Gastroesophageal sphincter (tissue), 3 donors: ENCODE data around the gene MLLT10.

Experiments used
- CTCF ChIP-seq, 4 experiments: fragments of 200-600 bp in 2 of 4; fragments of 450-650 bp in 2 of 4; sonication (generic) in 1 of 4; IDR thresholded peaks; one replicate each; pipeline ENCODE4 v1.5.1; 2017 to 2019; ENCODE audit warnings: antibody characterized with exemption in 4 of 4, mild to moderate bottlenecking in 2 of 4, moderate library complexity in 2 of 4
- EP300 ChIP-seq: sonication (generic); formaldehyde crosslinking; IDR thresholded peaks from one replicate; pipeline ENCODE4 v1.6.1; 2017; ENCODE audit warnings: antibody characterized with exemption, mild to moderate bottlenecking
- POLR2A ChIP-seq, 2 donors: fragments of 450-650 bp; IDR thresholded peaks; one replicate each; pipeline ENCODE4 v1.6.1; 2017; ENCODE audit warnings: antibody characterized with exemption in 2 of 2, mild to moderate bottlenecking in 2 of 2, moderate library complexity in 1 of 2
- POLR2AphosphoS5 ChIP-seq: sonication (generic); formaldehyde crosslinking; IDR thresholded peaks from one replicate; pipeline ENCODE4 v1.6.1; 2017; ENCODE audit warnings: antibody characterized with exemption

GRCh38 chr10:21488957-21489446 is 45.0 kb upstream of the MLLT10 start:
- TF ChIP-seq POLR2A (IDR thresholded peaks at IDR 0.05) (no peak), CTCF (IDR thresholded peaks at IDR 0.05) (no peak), POLR2AphosphoS5 (no peak), EP300 (no peak)
